Measurements from ENCODE around the gene SLC11A1. TPM values are rescaled to one million over a fixed set of nuclear protein-coding genes. Genes with fewer than 3 reads are reported as not detected.

Gene SLC11A1
- total RNA-seq, 1 donor, result 0.43 TPM

DNA sequence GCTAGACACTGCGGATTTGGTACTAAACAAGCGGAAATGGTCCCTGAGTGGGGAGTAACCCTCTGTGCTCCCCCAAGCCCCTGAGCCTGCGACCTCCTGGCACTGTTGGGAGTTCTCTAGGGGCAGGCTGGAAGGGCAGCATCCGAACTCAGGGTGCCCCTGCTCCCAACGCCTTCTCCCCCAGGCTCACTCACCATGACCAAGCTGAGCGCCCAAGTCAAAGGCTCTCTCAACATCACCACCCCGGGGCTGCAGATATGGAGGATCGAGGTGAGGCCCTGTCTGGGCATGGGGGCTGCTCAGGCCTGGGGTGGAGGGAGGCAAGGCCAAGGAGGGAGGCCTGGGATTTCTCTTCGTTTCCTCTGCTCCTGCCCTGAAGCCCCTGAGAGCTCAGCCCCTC, 41.5 kb downstream of the SLC11A1 start:
- no peak overlapping the region for H3K4me3 ChIP-seq (ENCODE audit: low read depth, low read length)
- no peak for DNase-seq (ENCODE audit: low read depth)
- TF ChIP-seq, protein P1, sequence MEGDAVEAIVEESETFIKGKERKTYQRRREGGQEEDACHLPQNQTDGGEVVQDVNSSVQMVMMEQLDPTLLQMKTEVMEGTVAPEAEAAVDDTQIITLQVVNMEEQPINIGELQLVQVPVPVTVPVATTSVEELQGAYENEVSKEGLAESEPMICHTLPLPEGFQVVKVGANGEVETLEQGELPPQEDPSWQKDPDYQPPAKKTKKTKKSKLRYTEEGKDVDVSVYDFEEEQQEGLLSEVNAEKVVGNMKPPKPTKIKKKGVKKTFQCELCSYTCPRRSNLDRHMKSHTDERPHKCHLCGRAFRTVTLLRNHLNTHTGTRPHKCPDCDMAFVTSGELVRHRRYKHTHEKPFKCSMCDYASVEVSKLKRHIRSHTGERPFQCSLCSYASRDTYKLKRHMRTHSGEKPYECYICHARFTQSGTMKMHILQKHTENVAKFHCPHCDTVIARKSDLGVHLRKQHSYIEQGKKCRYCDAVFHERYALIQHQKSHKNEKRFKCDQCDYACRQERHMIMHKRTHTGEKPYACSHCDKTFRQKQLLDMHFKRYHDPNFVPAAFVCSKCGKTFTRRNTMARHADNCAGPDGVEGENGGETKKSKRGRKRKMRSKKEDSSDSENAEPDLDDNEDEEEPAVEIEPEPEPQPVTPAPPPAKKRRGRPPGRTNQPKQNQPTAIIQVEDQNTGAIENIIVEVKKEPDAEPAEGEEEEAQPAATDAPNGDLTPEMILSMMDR (IDR thresholded peaks at IDR 0.05; ENCODE audit: insufficient read depth, low read depth, low read length), result no peak

DNA sequence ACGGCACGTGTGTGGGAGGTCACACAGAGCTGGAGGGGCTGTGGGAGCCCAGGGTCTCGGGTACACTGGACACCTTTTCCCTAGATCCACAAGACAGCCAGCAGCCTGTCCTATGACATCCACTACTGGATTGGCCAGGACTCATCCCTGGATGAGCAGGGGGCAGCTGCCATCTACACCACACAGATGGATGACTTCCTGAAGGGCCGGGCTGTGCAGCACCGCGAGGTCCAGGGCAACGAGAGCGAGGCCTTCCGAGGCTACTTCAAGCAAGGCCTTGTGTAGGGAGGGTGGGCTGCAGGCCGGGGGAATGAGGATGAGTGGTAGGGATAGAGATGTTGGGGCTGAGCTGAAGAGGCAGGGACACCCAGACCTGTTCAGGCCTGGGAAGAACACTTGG, 43.5 kb downstream of the SLC11A1 start:
- no peak overlapping the region for H3K4me3 ChIP-seq (ENCODE audit: low read depth, low read length)
- TF ChIP-seq, protein P1 (IDR thresholded peaks at IDR 0.05; ENCODE audit: insufficient read depth, low read depth, low read length), result no peak
- no peak for DNase-seq (ENCODE audit: low read depth)

DNA sequence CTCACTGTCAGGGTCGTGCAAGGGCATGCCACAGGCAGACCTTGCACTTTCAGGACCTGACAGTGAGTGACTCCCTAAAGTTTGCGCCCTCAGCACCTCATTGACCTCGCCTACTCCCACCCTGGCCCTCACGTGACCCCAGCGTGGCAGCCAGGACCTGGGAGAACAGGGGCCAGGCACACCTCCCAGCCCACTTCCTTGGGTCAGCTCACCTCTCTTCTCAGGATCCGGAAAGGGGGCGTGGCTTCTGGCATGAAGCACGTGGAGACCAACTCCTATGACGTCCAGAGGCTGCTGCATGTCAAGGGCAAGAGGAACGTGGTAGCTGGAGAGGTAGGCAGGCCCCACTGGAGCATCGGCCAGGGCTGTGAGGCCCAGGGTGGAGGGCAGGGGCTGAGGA, 45.7 kb downstream of the SLC11A1 start:
- TF ChIP-seq, protein P1 (IDR thresholded peaks at IDR 0.05; ENCODE audit: insufficient read depth, low read depth, low read length), result no peak

DNA sequence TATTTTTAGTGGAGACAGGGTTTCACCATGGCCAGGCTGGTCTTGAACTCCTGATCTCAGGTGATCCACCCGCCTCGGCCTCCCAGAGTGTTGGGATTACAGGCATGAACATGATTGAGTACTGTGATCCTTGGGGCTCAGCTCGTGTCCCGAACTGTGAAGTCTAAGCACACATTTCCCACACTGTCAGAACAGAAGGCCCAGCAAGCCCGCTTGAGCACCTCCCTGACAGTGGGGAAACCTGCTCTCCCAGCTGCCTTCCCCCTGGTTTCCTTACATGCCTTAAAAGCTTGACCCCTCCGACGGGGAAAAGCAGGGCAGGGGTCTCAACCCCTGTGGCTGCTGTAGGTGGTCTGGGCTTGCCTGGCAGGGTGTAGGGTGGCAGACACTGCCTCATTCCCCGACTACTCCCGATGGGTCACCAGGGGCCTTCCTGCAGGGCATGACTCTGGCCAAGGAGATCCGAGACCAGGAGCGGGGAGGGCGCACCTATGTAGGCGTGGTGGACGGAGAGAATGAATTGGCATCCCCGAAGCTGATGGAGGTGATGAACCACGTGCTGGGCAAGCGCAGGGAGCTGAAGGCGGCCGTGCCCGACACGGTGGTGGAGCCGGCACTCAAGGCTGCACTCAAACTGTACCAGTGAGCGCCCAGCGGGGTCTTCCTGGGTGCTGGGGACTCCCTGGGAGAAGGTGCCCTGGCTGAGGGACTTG, 46.9 kb downstream of the SLC11A1 start:
- H3K4me3 ChIP-seq (ENCODE audit: low read depth, low read length), result no peak overlapping the region
- DNase-seq (ENCODE audit: low read depth), result no peak
- TF ChIP-seq, protein P1 (IDR thresholded peaks at IDR 0.05; ENCODE audit: insufficient read depth, low read depth, low read length), result no peak

More for the DNA sequence above, 45.7 kb downstream of the SLC11A1 start:
- H3K4me3 ChIP-seq (ENCODE audit: low read depth, low read length), result no peak overlapping the region
- DNase-seq (ENCODE audit: low read depth), result no peak

DNA sequence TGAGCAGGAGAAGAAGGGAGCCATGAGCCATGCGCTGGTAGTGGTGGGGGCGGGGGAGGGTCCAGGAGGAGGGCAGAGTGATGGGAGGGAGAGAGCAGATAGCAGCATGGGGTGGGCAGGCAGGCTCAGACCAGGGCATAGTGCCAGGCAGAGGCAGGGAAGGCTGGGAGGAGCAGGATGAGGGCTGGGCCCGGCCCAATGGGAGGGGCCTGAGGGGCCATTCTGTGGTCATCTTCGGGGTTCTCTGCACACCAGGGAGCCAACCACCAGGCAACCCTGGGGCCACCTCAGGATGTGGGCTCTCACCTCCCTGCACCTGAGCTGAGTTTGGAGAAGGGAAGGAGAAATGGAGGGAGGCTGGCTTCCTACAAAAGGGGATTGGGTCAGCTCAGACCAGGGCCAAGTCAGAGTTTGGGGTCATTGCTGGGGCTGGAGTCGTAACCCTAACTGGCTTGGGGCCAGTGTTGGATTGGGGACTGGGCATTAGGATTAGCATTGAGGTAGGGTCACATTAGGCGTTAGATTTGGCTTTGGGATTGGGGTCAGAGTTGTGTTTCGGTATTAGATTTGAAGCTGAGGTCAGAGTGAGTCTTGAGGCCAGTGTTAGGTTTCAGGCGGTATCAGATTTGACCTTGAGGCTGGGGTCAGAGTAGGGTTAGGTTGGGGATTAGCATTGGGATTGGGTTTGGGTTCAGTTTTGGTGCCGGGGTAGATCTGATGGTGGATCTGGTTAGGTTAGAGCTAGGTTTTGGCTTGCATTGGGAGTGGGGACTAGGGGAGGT, 48.0 kb downstream of the SLC11A1 start:
- TF ChIP-seq, protein P1 (IDR thresholded peaks at IDR 0.05; ENCODE audit: insufficient read depth, low read depth, low read length), result no peak
- no peak for DNase-seq (ENCODE audit: low read depth)
- H3K4me3 ChIP-seq (ENCODE audit: low read depth, low read length), result no peak overlapping the region

DNA sequence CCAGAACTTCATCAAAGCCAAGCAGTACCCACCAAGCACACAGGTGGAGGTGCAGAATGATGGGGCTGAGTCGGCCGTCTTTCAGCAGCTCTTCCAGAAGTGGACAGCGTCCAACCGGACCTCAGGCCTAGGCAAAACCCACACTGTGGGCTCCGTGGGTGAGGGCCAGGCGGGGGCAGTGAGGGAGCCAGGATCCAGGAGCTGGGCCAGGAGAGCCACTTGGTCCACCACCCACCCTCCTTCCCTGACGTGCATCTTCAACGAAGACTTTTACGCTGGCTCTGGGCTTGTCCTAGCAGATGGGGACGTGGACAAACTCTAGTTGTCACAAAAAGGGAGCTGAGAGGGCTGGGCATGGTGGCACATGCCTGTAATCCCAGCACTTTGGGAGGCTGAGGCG, 48.6 kb downstream of the SLC11A1 start:
- no peak overlapping the region for H3K4me3 ChIP-seq (ENCODE audit: low read depth, low read length)
- no peak for DNase-seq (ENCODE audit: low read depth)
- TF ChIP-seq, protein P1 (IDR thresholded peaks at IDR 0.05; ENCODE audit: insufficient read depth, low read depth, low read length), result no peak
